GM13976 (cell line): ENCODE measurements around the gene MAML2.

Source experiments
- DNase-seq: peaks from one replicate; pipeline ENCODE4 v3.0.0; 2012; ENCODE audit warnings: low spot score
- in situ Hi-C: fragments of 300-500 bp; cut with MboI; formaldehyde crosslinking; loops from one replicate; pipeline ENCODE4 v1.12.0; 2022; ENCODE audit warnings: low sequenced_read_pairs, mixed read lengths, inconsistent platforms; ENCODE audit not compliant: unreplicated experiment
- TF ChIP-seq, protein P1 (sequence below): IDR thresholded peaks from 2 replicates; pipeline ENCODE4 v1.5.1; 2012; ENCODE audit warnings: borderline replicate concordance, mild to moderate bottlenecking; ENCODE audit not compliant: insufficient read depth; ENCODE audit errors: extremely low read depth, missing control alignments, control extremely low read depth

MAML2 gene

GRCh38 chr11:95926726-95927125 lies 416.3 kb downstream of the MAML2 start:
- TF ChIP-seq, protein P1, sequence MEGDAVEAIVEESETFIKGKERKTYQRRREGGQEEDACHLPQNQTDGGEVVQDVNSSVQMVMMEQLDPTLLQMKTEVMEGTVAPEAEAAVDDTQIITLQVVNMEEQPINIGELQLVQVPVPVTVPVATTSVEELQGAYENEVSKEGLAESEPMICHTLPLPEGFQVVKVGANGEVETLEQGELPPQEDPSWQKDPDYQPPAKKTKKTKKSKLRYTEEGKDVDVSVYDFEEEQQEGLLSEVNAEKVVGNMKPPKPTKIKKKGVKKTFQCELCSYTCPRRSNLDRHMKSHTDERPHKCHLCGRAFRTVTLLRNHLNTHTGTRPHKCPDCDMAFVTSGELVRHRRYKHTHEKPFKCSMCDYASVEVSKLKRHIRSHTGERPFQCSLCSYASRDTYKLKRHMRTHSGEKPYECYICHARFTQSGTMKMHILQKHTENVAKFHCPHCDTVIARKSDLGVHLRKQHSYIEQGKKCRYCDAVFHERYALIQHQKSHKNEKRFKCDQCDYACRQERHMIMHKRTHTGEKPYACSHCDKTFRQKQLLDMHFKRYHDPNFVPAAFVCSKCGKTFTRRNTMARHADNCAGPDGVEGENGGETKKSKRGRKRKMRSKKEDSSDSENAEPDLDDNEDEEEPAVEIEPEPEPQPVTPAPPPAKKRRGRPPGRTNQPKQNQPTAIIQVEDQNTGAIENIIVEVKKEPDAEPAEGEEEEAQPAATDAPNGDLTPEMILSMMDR, result no peak
- DNase-seq, result no peak
- in situ Hi-C loops, result no loop called here
